Measurements from ENCODE around the gene CENPP. TPM values are rescaled to one million over a fixed set of nuclear protein-coding genes. Genes with fewer than 3 reads are reported as not detected.

The CENPP gene
- total RNA-seq, 1 experiment from 2014 or later = 14.3 TPM

- Mint-ChIP-seq H3K9me3 (peaks cover 6% of the 10 kb centered on the region; the same call in 1 of the 2 replicates), H3K4me1 (no peaks in the 10 kb centered on the region), H3K27me3 (ENCODE audit: low read depth) (no peaks in the 10 kb centered on the region), H3K27ac (no peak overlapping the region), H3K4me3 (no peak overlapping the region), H3K36me3 (no peaks in the 10 kb centered on the region; the same call in 1 of the 2 replicates)
- ChIA-PET CTCF (no interaction called here), POLR2A (no interaction called here)
- ATAC-seq (no peak), DNase-seq (ENCODE audit: low spot score) (no peak)
- TF ChIP-seq ZNF396 (CRISPR knock-in tag; IDR thresholded peaks at IDR 0.05; ENCODE audit: borderline replicate concordance) (no peak), PREB (CRISPR knock-in tag; IDR thresholded peaks at IDR 0.05; ENCODE audit: borderline replicate concordance) (no peak), JAZF1 (CRISPR knock-in tag; IDR thresholded peaks at IDR 0.05) (no peak), NR1H2 (CRISPR knock-in tag; IDR thresholded peaks at IDR 0.05) (no peak), USF1 (CRISPR knock-in tag; IDR thresholded peaks at IDR 0.05) (no peak), ZSCAN18 (CRISPR knock-in tag; IDR thresholded peaks at IDR 0.05) (no peak), CTCF (IDR thresholded peaks at IDR 0.05) (no peak), ZNF317 (CRISPR knock-in tag; IDR thresholded peaks at IDR 0.05; ENCODE audit: borderline replicate concordance, low read depth) (no peak), ZNF121 (CRISPR knock-in tag; IDR thresholded peaks at IDR 0.05) (no peak), AR (CRISPR knock-in tag; IDR thresholded peaks at IDR 0.05) (no peak), E2F1 (CRISPR knock-in tag; IDR thresholded peaks at IDR 0.05) (no peak), NFYB (CRISPR knock-in tag; conservative IDR thresholded peaks at IDR 0.05; ENCODE audit: low read depth) (no peak), HMGXB4 (CRISPR knock-in tag; IDR thresholded peaks at IDR 0.05) (no peak), TEAD4 (CRISPR knock-in tag; IDR thresholded peaks at IDR 0.05) (no peak), TP53 (CRISPR knock-in tag; IDR thresholded peaks at IDR 0.05) (no peak), ZBTB21 (CRISPR knock-in tag; IDR thresholded peaks at IDR 0.05; ENCODE audit: borderline replicate concordance) (no peak), NFE2L1 (CRISPR knock-in tag; IDR thresholded peaks at IDR 0.05) (no peak), ZNF425 (CRISPR knock-in tag; conservative IDR thresholded peaks at IDR 0.05) (no peak), MYBL2 (CRISPR knock-in tag; IDR thresholded peaks at IDR 0.05) (no peak)
These were observed 109.5 kb downstream of the CENPP start for GRCh38 chr9:92435263-92435662.
